ENCODE data around the gene SBF1. TPM values are rescaled to one million over a fixed set of nuclear protein-coding genes. Genes with fewer than 3 reads are reported as not detected.
A peak's percentile ranks its signal among the peaks of the same experiment; 100 is the strongest.

The SBF1 gene
- total and polyA plus RNA-seq, 2 of the 13 experiments (the other 11 are each of a cell fraction or from before 2014, with no cell fraction given), result 31.7 to 40.9 TPM

DNA sequence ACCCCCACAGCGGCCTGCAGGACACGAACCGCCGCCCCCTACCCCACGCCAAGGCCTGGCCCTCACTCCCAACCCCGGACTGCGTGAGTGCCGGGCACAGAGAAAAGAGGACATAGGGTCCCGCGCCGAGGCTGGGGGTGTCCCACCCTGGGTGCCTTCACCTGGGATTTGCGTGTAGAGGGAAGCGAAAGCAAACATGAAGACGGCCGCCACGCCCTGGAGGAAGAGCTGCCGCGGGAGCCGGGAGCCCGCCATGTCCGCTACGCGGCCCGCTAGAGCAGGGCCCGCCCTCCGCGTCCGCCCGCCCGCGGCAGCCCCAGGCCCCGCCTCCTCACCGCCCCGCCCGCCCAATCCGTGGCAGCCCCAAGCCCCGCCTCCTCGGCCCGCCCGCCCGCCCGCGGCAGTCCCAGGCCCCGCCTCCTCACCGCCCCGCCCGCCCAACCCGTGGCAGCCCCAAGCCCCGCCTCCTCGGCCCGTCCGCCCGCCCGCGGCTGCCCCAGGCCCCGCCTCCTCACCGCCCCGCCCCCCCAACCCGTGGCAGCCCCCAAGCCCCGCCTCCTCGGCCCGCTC, 32.7 kb upstream of the SBF1 start, which contains the start of gene LMF2 (continued):
- TF ChIP-seq ADNP (CRISPR knock-in tag; IDR thresholded peaks at IDR 0.05), result no peak
- no peak for TF ChIP-seq ZNF263 (CRISPR knock-in tag; IDR thresholded peaks at IDR 0.05)
- no peak for TF ChIP-seq TCF12 (IDR thresholded peaks at IDR 0.05)
- TF ChIP-seq TCF12 (CRISPR knock-in tag; IDR thresholded peaks at IDR 0.05), result no peak
- TF ChIP-seq DR1 (CRISPR knock-in tag; IDR thresholded peaks at IDR 0.05), result no peak
- TF ChIP-seq, protein P1, sequence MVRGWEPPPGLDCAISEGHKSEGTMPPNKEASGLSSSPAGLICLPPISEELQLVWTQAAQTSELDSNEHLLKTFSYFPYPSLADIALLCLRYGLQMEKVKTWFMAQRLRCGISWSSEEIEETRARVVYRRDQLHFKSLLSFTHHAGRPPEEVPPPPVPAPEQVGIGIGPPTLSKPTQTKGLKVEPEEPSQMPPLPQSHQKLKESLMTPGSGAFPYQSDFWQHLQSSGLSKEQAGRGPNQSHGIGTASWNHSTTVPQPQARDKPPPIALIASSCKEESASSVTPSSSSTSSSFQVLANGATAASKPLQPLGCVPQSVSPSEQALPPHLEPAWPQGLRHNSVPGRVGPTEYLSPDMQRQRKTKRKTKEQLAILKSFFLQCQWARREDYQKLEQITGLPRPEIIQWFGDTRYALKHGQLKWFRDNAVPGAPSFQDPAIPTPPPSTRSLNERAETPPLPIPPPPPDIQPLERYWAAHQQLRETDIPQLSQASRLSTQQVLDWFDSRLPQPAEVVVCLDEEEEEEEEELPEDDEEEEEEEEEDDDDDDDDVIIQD (CRISPR knock-in tag; IDR thresholded peaks at IDR 0.05; ENCODE audit: low read depth), result no peak
- TF ChIP-seq CREB1 (IDR thresholded peaks at IDR 0.05), result no peak
- no peak for TF ChIP-seq CREB1 (CRISPR knock-in tag; IDR thresholded peaks at IDR 0.05)
- TF ChIP-seq ZNF143 (CRISPR knock-in tag; IDR thresholded peaks at IDR 0.05), result no peak
- no peak; the same call in 1 of the 2 replicates for TF ChIP-seq YEATS4 (CRISPR knock-in tag; IDR thresholded peaks at IDR 0.05; ENCODE audit: borderline replicate concordance)
- no peak for TF ChIP-seq NFIC (IDR thresholded peaks at IDR 0.05; ENCODE audit: low read length)
- TF ChIP-seq, protein P2, sequence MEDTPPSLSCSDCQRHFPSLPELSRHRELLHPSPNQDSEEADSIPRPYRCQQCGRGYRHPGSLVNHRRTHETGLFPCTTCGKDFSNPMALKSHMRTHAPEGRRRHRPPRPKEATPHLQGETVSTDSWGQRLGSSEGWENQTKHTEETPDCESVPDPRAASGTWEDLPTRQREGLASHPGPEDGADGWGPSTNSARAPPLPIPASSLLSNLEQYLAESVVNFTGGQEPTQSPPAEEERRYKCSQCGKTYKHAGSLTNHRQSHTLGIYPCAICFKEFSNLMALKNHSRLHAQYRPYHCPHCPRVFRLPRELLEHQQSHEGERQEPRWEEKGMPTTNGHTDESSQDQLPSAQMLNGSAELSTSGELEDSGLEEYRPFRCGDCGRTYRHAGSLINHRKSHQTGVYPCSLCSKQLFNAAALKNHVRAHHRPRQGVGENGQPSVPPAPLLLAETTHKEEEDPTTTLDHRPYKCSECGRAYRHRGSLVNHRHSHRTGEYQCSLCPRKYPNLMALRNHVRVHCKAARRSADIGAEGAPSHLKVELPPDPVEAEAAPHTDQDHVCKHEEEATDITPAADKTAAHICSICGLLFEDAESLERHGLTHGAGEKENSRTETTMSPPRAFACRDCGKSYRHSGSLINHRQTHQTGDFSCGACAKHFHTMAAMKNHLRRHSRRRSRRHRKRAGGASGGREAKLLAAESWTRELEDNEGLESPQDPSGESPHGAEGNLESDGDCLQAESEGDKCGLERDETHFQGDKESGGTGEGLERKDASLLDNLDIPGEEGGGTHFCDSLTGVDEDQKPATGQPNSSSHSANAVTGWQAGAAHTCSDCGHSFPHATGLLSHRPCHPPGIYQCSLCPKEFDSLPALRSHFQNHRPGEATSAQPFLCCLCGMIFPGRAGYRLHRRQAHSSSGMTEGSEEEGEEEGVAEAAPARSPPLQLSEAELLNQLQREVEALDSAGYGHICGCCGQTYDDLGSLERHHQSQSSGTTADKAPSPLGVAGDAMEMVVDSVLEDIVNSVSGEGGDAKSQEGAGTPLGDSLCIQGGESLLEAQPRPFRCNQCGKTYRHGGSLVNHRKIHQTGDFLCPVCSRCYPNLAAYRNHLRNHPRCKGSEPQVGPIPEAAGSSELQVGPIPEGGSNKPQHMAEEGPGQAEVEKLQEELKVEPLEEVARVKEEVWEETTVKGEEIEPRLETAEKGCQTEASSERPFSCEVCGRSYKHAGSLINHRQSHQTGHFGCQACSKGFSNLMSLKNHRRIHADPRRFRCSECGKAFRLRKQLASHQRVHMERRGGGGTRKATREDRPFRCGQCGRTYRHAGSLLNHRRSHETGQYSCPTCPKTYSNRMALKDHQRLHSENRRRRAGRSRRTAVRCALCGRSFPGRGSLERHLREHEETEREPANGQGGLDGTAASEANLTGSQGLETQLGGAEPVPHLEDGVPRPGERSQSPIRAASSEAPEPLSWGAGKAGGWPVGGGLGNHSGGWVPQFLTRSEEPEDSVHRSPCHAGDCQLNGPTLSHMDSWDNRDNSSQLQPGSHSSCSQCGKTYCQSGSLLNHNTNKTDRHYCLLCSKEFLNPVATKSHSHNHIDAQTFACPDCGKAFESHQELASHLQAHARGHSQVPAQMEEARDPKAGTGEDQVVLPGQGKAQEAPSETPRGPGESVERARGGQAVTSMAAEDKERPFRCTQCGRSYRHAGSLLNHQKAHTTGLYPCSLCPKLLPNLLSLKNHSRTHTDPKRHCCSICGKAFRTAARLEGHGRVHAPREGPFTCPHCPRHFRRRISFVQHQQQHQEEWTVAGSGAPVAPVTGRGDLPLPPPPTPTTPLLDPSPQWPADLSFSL (CRISPR knock-in tag; IDR thresholded peaks at IDR 0.05), result no peak
- TF ChIP-seq GATAD1 (CRISPR knock-in tag; IDR thresholded peaks at IDR 0.05), result 0 out of 2 replicates have a peak, but pooled peaks have one; percentile 31
- TF ChIP-seq YEATS2 (CRISPR knock-in tag; IDR thresholded peaks at IDR 0.05; ENCODE audit: borderline replicate concordance), result no peak; the same call in 1 of the 2 replicates
- no peak for TF ChIP-seq HNRNPL (IDR thresholded peaks at IDR 0.05; ENCODE audit: low read depth, low read length)
- TF ChIP-seq ZNF652 (CRISPR knock-in tag; IDR thresholded peaks at IDR 0.05; ENCODE audit: borderline replicate concordance, low read depth), result no peak
- no peak for TF ChIP-seq ZNF761 (CRISPR knock-in tag; conservative IDR thresholded peaks at IDR 0.05)
- no peak for TF ChIP-seq SUZ12 (IDR thresholded peaks at IDR 0.05; ENCODE audit: low read depth, low read length)
- TF ChIP-seq, protein P3, sequence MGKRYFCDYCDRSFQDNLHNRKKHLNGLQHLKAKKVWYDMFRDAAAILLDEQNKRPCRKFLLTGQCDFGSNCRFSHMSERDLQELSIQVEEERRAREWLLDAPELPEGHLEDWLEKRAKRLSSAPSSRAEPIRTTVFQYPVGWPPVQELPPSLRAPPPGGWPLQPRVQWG (CRISPR knock-in tag; IDR thresholded peaks at IDR 0.05; ENCODE audit: borderline replicate concordance, low read depth), result no peak
- TF ChIP-seq MYNN (CRISPR knock-in tag; IDR thresholded peaks at IDR 0.05; ENCODE audit: low read depth), result no peak
- TF ChIP-seq THAP11 (CRISPR knock-in tag; IDR thresholded peaks at IDR 0.05), result no peak
- TF ChIP-seq, protein P4, sequence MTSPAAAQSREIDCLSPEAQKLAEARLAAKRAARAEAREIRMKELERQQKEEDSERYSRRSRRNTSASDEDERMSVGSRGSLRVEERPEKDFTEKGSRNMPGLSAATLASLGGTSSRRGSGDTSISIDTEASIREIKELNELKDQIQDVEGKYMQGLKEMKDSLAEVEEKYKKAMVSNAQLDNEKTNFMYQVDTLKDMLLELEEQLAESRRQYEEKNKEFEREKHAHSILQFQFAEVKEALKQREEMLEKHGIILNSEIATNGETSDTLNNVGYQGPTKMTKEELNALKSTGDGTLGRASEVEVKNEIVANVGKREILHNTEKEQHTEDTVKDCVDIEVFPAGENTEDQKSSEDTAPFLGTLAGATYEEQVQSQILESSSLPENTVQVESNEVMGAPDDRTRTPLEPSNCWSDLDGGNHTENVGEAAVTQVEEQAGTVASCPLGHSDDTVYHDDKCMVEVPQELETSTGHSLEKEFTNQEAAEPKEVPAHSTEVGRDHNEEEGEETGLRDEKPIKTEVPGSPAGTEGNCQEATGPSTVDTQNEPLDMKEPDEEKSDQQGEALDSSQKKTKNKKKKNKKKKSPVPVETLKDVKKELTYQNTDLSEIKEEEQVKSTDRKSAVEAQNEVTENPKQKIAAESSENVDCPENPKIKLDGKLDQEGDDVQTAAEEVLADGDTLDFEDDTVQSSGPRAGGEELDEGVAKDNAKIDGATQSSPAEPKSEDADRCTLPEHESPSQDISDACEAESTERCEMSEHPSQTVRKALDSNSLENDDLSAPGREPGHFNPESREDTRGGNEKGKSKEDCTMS (CRISPR knock-in tag; conservative IDR thresholded peaks at IDR 0.05), result no peak

Measured in HepG2 (cell line).